ENCODE data around the gene OR10P1. TPM values are rescaled to one million over a fixed set of nuclear protein-coding genes. Genes with fewer than 3 reads are reported as not detected.

Gene OR10P1
- total RNA-seq, 4 donors from 2014 or later = not detected

DNA sequence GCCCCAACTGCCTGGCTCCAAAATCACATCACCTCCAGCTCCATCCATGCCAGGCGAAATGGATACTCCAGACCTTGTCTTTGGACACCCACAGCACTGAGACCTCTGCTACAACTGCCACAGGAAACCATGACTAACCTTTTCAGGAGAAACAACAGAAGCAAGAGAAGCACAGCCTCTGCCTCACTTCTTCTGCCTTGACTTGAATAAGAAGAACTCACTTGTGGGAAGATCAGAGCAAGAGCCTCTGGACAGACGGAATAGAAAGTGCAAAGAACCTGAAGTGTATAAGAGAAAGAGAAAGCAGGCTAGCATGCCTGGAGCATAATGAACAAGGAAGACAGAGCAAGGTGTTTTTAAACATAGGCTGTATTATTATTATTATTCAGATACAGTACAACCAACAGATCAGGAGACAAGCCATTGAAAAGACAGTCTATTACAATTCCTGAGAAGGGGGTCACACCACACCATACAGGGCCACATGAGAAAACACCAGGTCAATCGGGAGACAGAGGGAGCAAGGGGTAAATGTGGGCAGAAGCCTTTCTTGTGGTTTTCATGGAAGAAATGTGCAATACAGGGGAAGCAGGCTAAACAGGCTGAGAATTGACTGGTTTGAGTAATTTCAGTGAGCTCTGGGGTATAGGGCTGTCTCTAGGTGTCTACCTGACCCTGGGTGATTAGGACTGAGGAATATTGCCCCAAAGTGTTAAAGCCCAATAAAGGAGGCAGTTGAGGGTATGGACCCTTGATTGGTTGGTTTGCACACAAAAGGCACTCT is 7.4 kb upstream of the OR10P1 start:
- Histone ChIP-seq H3K4me1 (no peaks in the 10 kb centered on the region), H3K27ac (no peak overlapping the region), H3K4me3 (no peak overlapping the region), H3K27me3 (no peaks in the 10 kb centered on the region), H3K36me3 (no peaks in the 10 kb centered on the region), H3K9me3 (no peaks in the 10 kb centered on the region)
- 70 to 89% methylated on average over 2 of the region's 3 CpGs for WGBS, 2 donors (ENCODE audit: low coverage in 1 of 2)
- TF ChIP-seq, protein P1, sequence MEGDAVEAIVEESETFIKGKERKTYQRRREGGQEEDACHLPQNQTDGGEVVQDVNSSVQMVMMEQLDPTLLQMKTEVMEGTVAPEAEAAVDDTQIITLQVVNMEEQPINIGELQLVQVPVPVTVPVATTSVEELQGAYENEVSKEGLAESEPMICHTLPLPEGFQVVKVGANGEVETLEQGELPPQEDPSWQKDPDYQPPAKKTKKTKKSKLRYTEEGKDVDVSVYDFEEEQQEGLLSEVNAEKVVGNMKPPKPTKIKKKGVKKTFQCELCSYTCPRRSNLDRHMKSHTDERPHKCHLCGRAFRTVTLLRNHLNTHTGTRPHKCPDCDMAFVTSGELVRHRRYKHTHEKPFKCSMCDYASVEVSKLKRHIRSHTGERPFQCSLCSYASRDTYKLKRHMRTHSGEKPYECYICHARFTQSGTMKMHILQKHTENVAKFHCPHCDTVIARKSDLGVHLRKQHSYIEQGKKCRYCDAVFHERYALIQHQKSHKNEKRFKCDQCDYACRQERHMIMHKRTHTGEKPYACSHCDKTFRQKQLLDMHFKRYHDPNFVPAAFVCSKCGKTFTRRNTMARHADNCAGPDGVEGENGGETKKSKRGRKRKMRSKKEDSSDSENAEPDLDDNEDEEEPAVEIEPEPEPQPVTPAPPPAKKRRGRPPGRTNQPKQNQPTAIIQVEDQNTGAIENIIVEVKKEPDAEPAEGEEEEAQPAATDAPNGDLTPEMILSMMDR (IDR thresholded peaks at IDR 0.05) = no peak
- TF ChIP-seq EP300 (IDR thresholded peaks at IDR 0.05) = no peak
- no peak for TF ChIP-seq POLR2A (IDR thresholded peaks at IDR 0.05)
- no peak for TF ChIP-seq POLR2AphosphoS5 (IDR thresholded peaks at IDR 0.05)
- no peak for ATAC-seq

DNA sequence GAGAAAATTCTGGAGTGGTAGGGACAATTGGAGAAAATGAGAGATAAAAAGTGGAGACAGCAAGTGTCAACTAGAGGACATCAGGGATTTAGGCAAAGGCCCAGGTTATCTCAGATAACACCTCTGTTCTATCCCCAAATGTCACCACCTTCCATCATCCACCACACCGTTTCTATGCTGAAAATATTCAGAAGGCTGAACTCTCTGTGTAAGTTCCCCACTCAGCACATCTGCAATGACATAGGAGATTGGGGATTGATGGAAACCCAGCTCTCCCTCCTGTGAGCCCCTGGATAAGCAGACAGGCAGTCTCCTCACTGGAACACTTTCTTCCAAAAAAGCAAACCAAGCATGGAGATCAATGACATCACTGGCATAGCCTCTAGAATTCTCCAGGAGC is 5.6 kb upstream of the OR10P1 start:
- TF ChIP-seq, protein P1 (IDR thresholded peaks at IDR 0.05) = no peak
- TF ChIP-seq POLR2A (IDR thresholded peaks at IDR 0.05) = no peak
- TF ChIP-seq EP300 (IDR thresholded peaks at IDR 0.05) = no peak
- no peak for TF ChIP-seq POLR2AphosphoS5 (IDR thresholded peaks at IDR 0.05)
- ATAC-seq = no peak
- Histone ChIP-seq H3K4me3 (no peak overlapping the region), H3K27ac (no peak overlapping the region), H3K36me3 (no peaks in the 10 kb centered on the region), H3K4me1 (no peaks in the 10 kb centered on the region), H3K9me3 (no peaks in the 10 kb centered on the region), H3K27me3 (no peaks in the 10 kb centered on the region)
- 0 to 60% methylated on average over 1 of the region's 1 CpG for WGBS, 2 donors (ENCODE audit: low coverage in 1 of 2)

DNA sequence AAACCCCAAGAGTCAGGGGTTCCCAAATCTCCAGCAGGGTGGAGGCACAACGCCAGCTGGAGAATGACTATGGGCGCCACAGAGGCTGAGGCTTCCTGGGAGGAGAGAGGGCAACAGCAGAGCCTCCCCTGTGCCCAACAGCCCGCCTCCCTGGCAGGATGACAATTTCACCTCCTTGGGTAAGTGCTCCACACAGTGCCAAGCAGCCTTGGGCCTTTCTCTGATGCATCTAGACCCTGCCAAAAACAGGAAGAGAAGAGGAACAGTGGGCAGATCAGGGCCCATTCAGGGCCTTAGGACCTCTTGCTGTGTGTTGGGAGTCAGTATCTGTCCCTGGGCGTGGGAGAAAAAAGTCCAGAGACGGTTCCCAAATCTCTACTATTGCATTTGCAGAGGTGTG is 5.0 kb upstream of the OR10P1 start:
- Histone ChIP-seq H3K27me3 (no peaks in the 10 kb centered on the region), H3K27ac (no peak overlapping the region), H3K4me1 (no peaks in the 10 kb centered on the region), H3K4me3 (no peak overlapping the region), H3K36me3 (no peaks in the 10 kb centered on the region), H3K9me3 (no peaks in the 10 kb centered on the region)
- WGBS, 2 donors (ENCODE audit: low coverage in 1 of 2) = 40 to 67% methylated on average over 1 to 4 of the region's 5 CpGs
- no peak for ATAC-seq
- TF ChIP-seq EP300 (IDR thresholded peaks at IDR 0.05) = no peak
- no peak for TF ChIP-seq POLR2A (IDR thresholded peaks at IDR 0.05)
- TF ChIP-seq POLR2AphosphoS5 (IDR thresholded peaks at IDR 0.05) = no peak
- TF ChIP-seq, protein P1 (IDR thresholded peaks at IDR 0.05) = no peak

DNA sequence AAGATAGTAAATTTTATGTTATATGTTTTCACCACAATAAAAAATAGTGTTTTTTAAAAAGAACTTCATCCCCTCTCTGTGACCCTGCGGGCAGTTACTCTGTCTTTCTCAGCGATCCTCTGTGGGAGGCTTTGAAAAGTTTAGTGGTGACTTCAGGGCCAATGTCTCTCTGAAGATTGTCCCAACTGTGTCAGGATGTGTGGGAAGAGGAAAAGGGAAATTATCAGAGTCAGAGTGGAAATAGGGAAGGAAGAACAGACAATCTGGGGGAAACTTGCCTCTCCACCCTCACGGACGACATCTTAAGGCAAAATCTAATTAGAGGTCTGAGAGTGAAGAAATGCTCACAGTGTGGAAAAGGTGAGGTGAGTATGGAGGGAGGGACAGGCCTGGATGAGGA is 3.5 kb upstream of the OR10P1 start:
- no peak for TF ChIP-seq EP300 (IDR thresholded peaks at IDR 0.05)
- no peak for TF ChIP-seq POLR2AphosphoS5 (IDR thresholded peaks at IDR 0.05)
- TF ChIP-seq POLR2A (IDR thresholded peaks at IDR 0.05) = no peak
- TF ChIP-seq, protein P1 (IDR thresholded peaks at IDR 0.05) = no peak
- WGBS, 2 donors (ENCODE audit: low coverage in 1 of 2) = 65 to 86% methylated on average over 2 to 4 of the region's 4 CpGs
- no peak for ATAC-seq

DNA sequence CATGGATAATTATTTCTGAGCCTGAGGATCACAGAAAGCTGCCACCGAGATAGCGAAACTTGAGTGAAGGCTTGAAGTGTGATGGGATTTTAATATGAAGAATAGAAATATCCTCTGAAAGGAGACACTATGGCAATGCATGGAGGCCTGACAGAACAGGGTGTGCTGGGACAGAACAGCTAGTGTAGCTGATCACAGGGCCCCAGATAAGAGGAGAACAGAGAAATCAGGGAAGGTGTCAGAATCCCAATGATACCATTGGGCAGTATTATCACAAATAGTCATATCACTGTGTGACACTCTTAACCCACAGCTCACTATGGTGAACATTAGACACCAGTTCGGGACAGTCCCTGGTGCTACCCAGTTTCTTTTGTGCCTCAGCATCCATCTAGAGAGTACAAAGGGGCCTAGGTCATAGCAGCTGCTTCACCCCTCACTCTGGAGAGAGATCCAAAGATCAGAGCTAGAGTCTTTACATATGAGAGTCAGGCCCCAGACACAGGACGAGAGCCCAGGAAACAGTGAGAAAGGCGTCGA is 506 bp upstream of the OR10P1 start:
- H3K4me3 ChIP-seq = no peak overlapping the region
- H3K4me1 ChIP-seq = no peaks in the 10 kb centered on the region
- no peak for ATAC-seq
- 87 to 95% methylated on average over 2 to 6 of the region's 6 CpGs for WGBS, 2 donors (ENCODE audit: low coverage in 1 of 2)
- no peaks in the 10 kb centered on the region for H3K36me3 ChIP-seq
- no peaks in the 10 kb centered on the region for H3K9me3 ChIP-seq
- H3K27ac ChIP-seq = no peak overlapping the region
- no peaks in the 10 kb centered on the region for H3K27me3 ChIP-seq
- no peak for TF ChIP-seq EP300 (IDR thresholded peaks at IDR 0.05)
- TF ChIP-seq POLR2AphosphoS5 (IDR thresholded peaks at IDR 0.05) = no peak
- TF ChIP-seq, protein P1 (IDR thresholded peaks at IDR 0.05) = no peak
- no peak for TF ChIP-seq POLR2A (IDR thresholded peaks at IDR 0.05)

More for the DNA sequence above, 3.5 kb upstream of the OR10P1 start:
- no peaks in the 10 kb centered on the region for H3K9me3 ChIP-seq
- H3K27ac ChIP-seq = no peak overlapping the region
- H3K4me3 ChIP-seq = no peak overlapping the region
- no peaks in the 10 kb centered on the region for H3K4me1 ChIP-seq
- no peaks in the 10 kb centered on the region for H3K36me3 ChIP-seq
- H3K27me3 ChIP-seq = no peaks in the 10 kb centered on the region

All from gastroesophageal sphincter (tissue), 4 donors.